ENCODE data around the gene UTP25. TPM values are rescaled to one million over a fixed set of nuclear protein-coding genes. Genes with fewer than 3 reads are reported as not detected.

Gene UTP25
- total and polyA plus RNA-seq, 2 donors (not counting 3 experiments of a cell fraction or from before 2014, with no cell fraction given): 6.6 to 11.7 TPM

DNA sequence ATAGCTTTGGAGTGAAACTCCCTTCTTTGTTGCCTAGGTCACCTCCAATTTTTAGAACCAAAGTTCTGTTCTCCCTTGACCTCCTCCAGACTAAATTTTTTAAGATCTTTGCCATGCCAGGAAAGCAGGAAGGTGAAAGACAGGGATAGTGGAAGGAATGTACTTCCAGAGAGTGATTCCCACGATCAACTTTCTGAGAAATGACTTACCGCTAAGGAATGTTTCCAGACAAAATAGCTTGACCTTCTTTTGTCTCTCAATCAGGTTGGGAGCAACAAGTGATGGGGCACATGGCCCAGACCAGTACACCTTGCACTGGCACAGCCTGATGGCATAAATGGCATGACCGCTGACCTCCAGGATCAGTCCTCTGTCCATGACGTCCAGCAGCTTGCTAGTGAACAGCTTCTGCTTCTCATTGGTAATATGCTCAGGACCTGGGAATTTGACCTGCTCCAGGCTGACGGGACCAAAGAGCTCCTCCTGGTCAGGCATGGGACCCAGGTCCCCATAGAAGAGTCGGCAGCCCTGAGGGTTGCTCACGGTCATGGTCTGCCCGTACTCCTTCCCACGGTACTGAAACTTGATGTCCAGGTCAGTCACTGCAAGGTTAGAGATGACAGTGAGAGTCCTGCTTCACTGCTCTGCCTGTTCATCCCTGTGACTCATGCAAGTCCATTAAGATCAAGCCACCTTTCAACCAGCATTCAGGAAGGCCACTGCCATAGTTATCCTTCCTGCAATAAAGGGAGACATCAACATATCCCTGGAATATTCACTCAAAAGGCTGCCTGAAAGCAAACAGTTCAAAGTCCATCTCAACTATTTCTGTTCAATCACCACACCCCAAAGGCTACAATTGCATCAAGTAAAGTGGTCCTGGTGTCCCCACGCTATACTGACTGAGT lies 37.2 kb upstream of the UTP25 start:
- H2AFZ ChIP-seq (ENCODE audit: low read depth, low read length): no peak overlapping the region
- no peak overlapping the region for H3K4me2 ChIP-seq (ENCODE audit: insufficient read depth, low read length)
- H3K9me1 ChIP-seq (replicated peaks; ENCODE audit: control insufficient read depth, extremely low read depth, insufficient read depth, low read length): no peaks in the 10 kb centered on the region
- no peak overlapping the region for H3K4me3 ChIP-seq (replicated peaks in 1 of 3; ENCODE audit: insufficient read depth in 1 of 3, low read depth in 1 of 3, low read length in 3 of 3)
- H3K9ac ChIP-seq (replicated peaks; ENCODE audit: extremely low read depth, insufficient read depth, low read length): no peak overlapping the region
- no peak for FAIRE-seq
- no peak for TF ChIP-seq MYC (IDR thresholded peaks at IDR 0.05; ENCODE audit: low read depth, low read length)
- TF ChIP-seq, protein P1, sequence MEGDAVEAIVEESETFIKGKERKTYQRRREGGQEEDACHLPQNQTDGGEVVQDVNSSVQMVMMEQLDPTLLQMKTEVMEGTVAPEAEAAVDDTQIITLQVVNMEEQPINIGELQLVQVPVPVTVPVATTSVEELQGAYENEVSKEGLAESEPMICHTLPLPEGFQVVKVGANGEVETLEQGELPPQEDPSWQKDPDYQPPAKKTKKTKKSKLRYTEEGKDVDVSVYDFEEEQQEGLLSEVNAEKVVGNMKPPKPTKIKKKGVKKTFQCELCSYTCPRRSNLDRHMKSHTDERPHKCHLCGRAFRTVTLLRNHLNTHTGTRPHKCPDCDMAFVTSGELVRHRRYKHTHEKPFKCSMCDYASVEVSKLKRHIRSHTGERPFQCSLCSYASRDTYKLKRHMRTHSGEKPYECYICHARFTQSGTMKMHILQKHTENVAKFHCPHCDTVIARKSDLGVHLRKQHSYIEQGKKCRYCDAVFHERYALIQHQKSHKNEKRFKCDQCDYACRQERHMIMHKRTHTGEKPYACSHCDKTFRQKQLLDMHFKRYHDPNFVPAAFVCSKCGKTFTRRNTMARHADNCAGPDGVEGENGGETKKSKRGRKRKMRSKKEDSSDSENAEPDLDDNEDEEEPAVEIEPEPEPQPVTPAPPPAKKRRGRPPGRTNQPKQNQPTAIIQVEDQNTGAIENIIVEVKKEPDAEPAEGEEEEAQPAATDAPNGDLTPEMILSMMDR (IDR thresholded peaks at IDR 0.05; ENCODE audit: extremely low read depth in 1 of 2, insufficient read depth in 1 of 2, low read depth in 1 of 2, low read length in 2 of 2): no peak
- TF ChIP-seq JUN (IDR thresholded peaks at IDR 0.05; ENCODE audit: borderline replicate concordance, insufficient read depth, insufficient read length, low read depth): no peak
- TF ChIP-seq FOS (IDR thresholded peaks at IDR 0.05; ENCODE audit: borderline replicate concordance, insufficient read depth, low read length): no peak
- TF ChIP-seq POLR2AphosphoS5 (IDR thresholded peaks at IDR 0.05; ENCODE audit: insufficient read depth, low read depth, low read length): no peak
- no peak for TF ChIP-seq POLR2A (IDR thresholded peaks at IDR 0.05; ENCODE audit: low read depth, low read length)
- TF ChIP-seq, protein P2, sequence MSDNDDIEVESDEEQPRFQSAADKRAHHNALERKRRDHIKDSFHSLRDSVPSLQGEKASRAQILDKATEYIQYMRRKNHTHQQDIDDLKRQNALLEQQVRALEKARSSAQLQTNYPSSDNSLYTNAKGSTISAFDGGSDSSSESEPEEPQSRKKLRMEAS (IDR thresholded peaks at IDR 0.05; ENCODE audit: insufficient read depth, insufficient read length): no peak
- no peak for TF ChIP-seq GATA2 (IDR thresholded peaks at IDR 0.05; ENCODE audit: insufficient read depth, insufficient read length, low read depth, low read length)
- no peak for TF ChIP-seq EZH2 (IDR thresholded peaks at IDR 0.05; ENCODE audit: borderline replicate concordance, low read depth, low read length, severe bottlenecking)
- no peaks in the 10 kb centered on the region for H3K79me2 ChIP-seq (ENCODE audit: control insufficient read depth, insufficient read depth, low read length)
- H3K9me3 ChIP-seq (replicated peaks; ENCODE audit: control insufficient read depth, insufficient read depth, low read length): no peaks in the 10 kb centered on the region
- DNase-seq (ENCODE audit: low read depth, low spot score): no peak
- H3K27me3 ChIP-seq (ENCODE audit: control insufficient read depth in 2 of 2, insufficient read depth in 2 of 2, low read length in 2 of 2): no peaks in the 10 kb centered on the region
- no peaks in the 10 kb centered on the region for H3K4me1 ChIP-seq (ENCODE audit: control insufficient read depth, extremely low read depth, insufficient read depth, low read length)
- dilution Hi-C loops (cut with MboI; ENCODE audit: extremely low pct_ligation_motif_present, low sequenced_read_pairs): no loop called here
- no peaks in the 10 kb centered on the region for H4K20me1 ChIP-seq (replicated peaks; ENCODE audit: control insufficient read depth, extremely low read depth, insufficient read depth, low read length)
- CTCF ChIA-PET: interaction anchor here (1.3 to 3.1 kb wide), 2 partner anchors 11 to 33 kb away, joined by 4 to 9 read pairs; no protein-coding TSS in a partner anchor
- no TSS peak for BruUV-seq (replicated peaks)
- H3K36me3 ChIP-seq (ENCODE audit: control insufficient read depth in 2 of 2, extremely low read depth in 1 of 2, insufficient read depth in 2 of 2, low read length in 2 of 2): peaks cover 16 to 41% of the 10 kb centered on the region in 2 experiments
- POLR2A ChIA-PET: no interaction called here
- no peak overlapping the region for H3K27ac ChIP-seq (ENCODE audit: insufficient read depth, low read depth, low read length)
- intact Hi-C loops (cut with micrococcal nuclease): no loop called here

All from endothelial cell of umbilical vein (primary cell).